Measurements from ENCODE around the gene PIP5K1B.

- no peak for TF ChIP-seq CTCF (conservative IDR thresholded peaks at IDR 0.05; ENCODE audit: low read length)
- no peak for TF ChIP-seq EZH2phosphoT487 (IDR thresholded peaks at IDR 0.05; ENCODE audit: borderline replicate concordance, low read depth, low read length)
These were observed 286.4 kb downstream of the PIP5K1B start for GRCh38 chr9:68991457-68991856.

Data from OCI-LY7 (cell line).